GM18858 (cell line): ENCODE results near the gene ZNF223.

ENCODE experiments used
- ATAC-seq: cut with Tn5 transposase; IDR thresholded peaks from one replicate; pipeline ENCODE4 v1.9.1; 2021; ENCODE audit not compliant: unreplicated experiment

Gene ZNF223

GRCh38 chr19:44071824-44072542 lies 20.1 kb downstream of the ZNF223 start, which contains the start of gene ZNF284:
Gene ZNF284 (plus strand): TSS chr19:44072159. CDS start chr19:44076390, 4,231 bp downstream.
- peak; percentile 88 for ATAC-seq

GRCh38 chr19:44072543-44073401 lies 20.9 kb downstream of the ZNF223 start:
- ATAC-seq: no peak

- no peak for ATAC-seq
Observed at GRCh38 chr19:44076325-44076724, 24.5 kb downstream of the ZNF223 start.

DNA sequence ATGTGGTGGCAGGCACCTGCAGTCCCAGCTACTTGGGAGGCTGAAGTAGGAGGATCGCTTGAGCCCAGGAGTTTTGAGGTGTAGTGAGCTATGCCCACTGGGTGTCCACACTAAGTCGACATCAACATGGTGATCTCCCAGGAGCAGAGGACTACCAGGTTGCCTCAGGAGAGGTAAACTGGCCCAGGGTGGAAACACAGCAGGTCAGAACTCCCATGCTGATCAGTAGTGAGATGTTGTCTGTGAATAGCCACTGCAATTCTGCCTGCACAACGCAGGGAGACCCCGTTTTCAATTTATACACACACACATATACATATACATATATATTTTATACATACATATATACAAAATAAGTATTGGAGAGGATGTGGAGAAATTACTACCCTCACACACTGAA lies 40.3 kb downstream of the ZNF223 start:
- ATAC-seq: no peak

GRCh38 chr19:44093931-44094765 lies 42.3 kb downstream of the ZNF223 start, which contains the start of gene ZNF224:
Gene ZNF224 (plus strand): TSS chr19:44094361. CDS start chr19:44097874, 3,513 bp downstream.
- ATAC-seq: no peak

GRCh38 chr19:44107751-44108150 lies 55.9 kb downstream of the ZNF223 start:
- no peak for ATAC-seq

GRCh38 chr19:44109458-44109857 lies 57.6 kb downstream of the ZNF223 start:
- ATAC-seq: no peak

DNA sequence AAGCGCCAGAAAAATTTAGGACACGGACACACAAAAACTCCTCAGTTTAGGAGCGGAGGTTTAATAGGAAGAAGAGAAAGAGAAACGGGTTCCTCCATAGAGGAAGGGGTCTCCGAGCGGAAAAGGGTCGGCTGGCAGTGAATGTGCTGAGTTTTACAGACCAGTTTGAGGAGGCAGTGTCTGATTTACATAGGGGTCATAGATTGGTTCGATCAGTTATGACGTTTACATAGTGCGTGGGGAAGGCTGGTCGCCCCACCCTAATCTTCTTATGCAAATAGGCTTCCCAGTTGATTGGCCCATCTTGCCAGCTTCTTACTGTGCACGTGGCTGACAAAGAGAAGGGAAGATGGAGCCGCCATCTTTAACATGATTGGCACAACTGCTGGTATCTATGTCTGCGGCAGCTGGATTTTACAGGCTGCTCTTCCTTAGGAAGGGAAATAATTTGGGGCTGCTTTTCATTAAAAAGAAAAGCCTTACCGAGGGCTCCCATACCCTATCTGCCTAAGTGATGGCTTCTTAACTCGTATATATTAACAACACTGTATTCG lies 60.2 kb downstream of the ZNF223 start:
- no peak for ATAC-seq

DNA sequence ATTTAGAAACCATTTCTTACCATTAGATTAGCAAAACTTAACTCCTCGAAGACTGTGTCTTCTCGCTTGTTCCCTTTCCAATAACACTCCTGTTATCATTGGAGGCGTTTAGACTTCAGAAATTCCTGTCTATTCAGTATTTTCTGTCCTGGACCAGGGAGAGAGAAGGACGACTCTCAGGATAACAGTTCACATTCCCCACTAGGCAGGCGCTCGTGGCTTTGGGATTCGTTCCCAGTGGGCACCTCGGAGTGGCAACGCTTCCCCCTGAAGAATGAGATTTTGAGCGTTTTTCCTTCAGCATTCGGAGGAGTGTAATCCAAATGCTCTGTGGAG lies 60.9 kb downstream of the ZNF223 start:
- no peak for ATAC-seq

DNA sequence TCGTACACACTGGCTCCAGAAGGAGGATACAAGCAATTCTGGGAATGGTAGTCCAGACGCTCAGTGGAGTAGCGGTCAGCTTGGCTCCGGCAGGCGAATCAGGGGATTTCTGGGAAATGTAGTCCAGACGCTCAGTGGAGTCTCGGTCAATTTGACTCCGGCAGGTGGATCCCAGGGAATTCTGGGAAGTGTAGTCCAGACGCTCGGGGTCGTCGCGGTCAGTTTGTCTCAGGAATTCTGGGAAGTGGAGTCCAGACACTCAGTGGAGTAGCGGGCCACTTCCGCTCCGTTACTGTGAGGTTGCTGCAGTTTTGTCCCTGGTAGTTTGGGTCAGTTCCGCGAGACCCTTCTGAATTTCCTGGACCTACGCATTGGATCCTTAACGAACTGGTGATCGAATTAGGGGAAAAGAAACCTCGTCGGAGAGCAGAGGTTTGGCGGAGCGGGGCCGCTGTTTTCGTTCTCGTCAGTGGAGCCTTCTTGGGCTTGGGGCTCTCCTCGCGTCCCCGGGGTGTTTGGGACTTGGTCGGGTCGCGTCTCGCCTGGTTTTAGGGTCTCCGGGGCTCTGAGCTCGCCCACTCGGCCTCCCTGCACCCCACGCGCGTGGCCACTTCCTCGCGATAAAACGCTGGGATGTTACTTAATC lies 61.4 kb downstream of the ZNF223 start, which contains the start of gene ZNF225:
ZNF225 (plus strand) TSS at position 262 of the 646 bp plus-strand sequence. CDS start 2,429 bp downstream, outside the sequence.
- peak; percentile 75 for ATAC-seq

DNA sequence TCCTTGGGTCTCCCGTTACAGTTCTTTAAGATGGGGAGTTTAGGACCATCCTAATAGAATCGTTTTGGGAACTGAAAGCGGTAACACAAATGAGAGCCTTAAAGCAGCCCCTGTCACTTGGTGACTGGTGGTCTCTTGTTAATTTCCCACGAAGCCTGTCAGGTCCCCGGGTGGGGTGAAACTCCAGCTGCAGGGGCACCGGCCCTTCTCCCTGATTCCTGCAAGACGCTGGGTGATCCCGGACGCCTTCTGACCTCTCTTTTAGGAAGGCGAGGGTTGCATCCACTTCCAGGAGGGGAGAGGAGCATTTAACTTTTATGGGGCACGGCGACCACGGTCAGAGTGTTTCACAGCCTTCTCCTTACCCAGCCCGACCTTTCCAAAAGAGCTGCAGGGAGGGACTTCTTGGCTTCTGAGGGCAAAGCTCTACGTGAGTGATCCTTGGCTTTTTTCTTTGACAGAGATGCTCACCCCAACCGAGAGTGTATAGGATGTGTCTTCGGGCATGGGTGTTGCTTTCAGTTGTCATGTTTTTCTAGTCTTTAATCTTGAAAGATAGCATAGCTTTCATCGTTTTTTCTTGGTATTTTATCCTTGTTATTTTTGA lies 62.1 kb downstream of the ZNF223 start:
- peak; percentile 5 for ATAC-seq
